GM19452 (cell line): ENCODE measurements around the gene ISOC2.

Experiments
- ATAC-seq: cut with Tn5 transposase; IDR thresholded peaks from one replicate; pipeline ENCODE4 v1.9.1; 2021; ENCODE audit not compliant: unreplicated experiment

ISOC2 gene

GRCh38 chr19:55490478-55491432 is 29.3 kb upstream of the ISOC2 start:
- ATAC-seq: no peak

DNA sequence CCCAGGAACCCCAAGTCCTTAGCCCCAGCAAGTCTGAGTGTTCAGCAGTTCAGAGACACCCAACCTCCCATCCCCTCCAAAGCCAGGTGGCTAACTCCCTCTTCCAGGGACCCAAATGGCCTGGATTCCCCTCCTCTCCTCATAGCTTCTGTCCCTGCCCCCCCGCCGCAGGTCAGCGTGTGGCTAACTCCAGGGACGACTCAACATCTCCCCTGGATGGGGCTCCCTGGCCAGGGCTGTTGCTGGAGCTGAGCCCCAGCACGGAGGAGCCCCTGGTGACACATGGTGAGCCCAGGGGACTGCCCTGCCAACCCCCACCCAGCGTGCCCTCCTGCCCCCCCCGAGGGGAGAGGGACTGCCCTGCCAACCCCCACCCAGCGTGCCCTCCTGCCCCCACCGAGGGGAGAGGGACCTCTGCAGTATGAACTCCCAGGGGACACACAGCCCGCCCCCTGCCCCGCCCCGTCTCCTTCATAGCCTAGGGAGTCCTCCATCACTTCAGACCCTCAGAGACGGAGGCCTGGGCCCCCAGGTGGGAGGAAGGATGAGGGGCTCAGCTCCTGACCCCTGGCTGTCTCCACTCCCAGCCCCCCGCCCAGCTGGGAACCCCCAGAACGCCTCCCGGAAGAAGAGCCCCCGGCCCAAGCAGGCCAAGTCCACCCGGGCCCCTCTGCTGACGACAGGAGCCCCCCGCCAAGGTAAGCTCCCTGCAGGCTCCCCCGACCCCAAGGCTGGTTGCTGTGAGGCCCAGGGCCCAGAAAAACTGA is 28.5 kb upstream of the ISOC2 start:
- ATAC-seq: no peak

GRCh38 chr19:55488986-55489710 is 27.7 kb upstream of the ISOC2 start:
- no peak for ATAC-seq

GRCh38 chr19:55487924-55488687 is 26.7 kb upstream of the ISOC2 start, which contains the start of gene SSC5D:
TSS of gene SSC5D (plus strand) at chr19:55488436. CDS start at chr19:55488590, 154 bp downstream.
- no peak for ATAC-seq

DNA sequence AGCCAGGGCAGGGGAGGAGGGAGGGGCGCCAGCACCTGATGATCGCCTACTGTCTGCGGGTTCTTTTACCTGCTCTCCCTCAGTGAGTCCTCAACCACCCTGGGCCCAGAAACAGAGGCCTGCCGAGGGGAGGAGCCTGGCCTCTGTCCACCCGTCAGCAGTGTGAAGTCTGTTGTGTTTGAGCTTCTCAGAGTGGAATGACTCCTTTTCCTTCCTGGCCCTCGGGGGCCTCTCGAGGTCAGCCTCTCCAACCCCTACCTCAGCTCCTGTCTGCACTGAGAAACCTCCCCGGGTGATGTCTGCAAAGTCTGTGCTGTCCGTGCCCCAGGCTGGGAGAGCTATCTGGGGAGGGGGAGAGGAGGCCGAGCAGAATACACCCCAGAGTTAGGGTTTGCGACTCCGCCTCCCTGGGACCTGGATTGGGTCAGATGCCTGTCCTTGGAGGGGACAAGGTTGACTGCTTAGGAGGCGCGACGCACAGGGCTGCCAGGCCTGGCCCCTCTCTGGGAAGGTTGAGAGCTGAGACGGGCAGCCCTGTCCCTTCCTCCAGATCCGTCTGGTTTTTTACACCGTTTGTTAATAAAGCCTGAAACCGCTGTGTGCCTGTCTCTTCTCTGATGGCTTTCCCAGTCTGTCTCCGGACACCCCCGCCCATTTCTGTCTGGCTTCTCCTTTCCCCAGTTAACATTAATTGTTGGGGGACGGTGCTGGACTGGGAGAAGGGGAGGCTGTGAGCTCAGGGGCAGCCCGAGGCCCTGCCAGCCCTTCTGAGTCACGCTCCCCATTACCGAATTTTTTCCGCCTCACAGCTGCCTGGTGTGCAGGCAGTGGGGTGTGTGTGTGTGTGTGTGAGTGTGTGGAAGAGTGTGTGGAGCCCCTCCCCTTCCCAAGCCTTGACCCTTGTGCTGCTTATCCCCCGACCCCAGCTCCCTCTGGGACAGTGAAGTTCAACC is 25.8 kb upstream of the ISOC2 start:
- no peak for ATAC-seq

DNA sequence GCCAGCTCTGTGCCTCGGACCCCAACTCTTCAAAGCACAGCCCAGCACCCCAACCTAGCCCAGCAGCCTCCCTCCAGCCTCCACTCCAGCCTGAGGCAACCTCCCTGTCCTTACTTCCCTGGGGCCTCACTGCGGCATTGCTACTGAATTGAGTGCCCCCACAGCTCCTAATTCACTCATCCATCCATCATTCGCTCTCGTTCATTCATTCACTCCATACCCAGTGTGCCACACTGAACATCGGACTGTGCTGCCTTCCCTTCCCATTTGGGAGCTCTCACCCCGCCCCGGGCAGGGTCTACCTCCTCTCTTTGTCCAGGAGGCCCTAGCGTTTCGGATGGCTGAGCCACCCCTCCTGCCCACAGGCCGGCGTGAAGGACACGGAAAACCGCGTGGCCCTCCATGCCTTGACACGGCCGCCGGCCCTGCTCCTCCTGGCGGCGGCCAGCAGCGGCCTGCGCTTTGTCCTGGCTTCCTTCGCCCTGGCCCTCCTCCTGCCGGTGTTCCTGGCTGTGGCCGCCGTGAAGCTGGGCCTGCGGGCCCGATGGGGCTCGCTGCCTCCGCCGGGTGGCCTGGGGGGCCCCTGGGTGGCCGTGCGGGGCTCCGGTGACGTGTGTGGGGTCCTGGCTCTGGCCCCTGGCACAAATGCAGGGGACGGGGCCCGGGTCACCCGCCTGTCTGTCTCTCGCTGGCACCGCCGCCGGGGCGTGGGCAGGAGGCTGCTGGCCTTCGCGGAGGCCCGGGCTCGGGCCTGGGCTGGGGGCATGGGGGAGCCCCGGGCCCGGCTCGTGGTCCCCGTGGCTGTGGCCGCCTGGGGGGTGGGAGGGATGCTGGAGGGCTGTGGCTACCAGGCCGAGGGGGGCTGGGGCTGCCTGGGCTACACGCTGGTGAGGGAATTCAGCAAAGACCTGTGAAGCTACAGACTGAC is 24.9 kb upstream of the ISOC2 start:
- ATAC-seq: no peak

DNA sequence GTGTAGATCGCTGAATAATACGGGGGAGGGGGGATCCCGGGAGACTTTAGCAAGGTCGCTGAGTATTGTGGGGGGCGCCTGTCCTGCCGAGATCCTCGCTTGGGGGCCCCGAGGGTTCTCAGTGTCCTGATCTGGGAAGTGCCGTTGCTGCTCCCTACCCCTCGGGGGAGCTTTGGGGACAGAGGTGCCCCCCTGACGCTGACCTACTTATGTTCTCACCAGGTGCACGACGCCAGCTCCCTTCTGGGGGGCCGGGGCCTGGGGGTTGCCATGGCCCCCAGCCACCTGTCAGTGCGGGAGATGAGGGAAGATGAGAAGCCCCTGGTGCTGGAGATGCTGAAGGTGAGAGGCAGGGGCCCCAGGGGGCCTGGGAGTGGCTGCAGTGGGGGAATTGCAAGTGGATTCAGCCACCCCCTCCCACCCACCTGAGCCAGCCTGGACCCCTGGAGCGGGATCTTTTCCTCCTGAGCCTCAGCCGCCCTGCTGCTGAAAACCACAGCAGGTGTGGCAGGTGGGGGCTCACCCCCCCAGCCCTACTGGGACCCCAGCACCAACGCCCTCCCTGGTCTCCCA is 24.1 kb upstream of the ISOC2 start:
- no peak for ATAC-seq

DNA sequence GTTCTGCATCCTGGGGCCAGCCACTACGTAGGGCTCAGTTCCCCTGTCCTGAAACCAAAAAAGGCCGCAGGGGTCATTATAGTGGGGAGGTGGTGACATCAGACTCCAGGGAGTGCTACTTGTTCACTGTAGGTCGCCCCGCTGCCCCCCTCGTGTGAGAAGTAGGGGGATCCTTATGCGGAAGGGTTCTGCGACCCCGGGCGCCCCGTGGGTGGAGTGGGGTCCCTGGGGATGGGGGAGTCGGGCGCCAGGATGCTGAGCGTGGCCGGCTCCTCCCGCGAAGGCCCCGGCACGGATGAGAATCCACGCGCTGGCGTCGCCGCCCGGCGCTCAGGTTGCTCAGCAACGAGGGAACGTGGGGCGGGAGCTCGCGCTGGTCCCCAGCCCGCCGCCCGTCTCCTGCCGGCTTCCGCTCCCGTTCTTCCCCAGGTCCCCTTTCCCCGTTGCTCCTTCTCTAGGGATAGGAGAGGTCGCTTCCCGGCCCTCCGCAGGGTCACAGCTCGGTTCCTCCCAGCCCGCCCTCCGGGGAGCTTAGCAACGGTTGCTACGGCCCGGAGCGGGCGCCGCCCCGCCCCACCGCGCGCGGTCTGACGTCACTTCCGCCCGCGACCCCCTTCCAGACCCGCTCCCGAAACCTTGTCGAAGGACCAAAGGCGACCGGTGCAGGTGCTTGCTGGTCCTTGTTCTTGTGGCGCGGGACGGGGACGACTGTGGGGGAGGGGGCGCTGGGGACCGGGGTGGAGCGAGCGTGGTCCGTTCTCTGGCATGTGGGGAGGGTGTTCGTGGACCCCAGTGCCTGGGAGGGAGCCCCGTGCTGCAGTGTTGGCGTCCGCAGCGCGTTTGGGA is 23.4 kb upstream of the ISOC2 start, which contains the start of gene NAT14:
Gene NAT14, plus strand, starts transcription at position 596 of the 846 bp plus-strand sequence. CDS start 521 bp downstream, outside the sequence.
- no peak for ATAC-seq

DNA sequence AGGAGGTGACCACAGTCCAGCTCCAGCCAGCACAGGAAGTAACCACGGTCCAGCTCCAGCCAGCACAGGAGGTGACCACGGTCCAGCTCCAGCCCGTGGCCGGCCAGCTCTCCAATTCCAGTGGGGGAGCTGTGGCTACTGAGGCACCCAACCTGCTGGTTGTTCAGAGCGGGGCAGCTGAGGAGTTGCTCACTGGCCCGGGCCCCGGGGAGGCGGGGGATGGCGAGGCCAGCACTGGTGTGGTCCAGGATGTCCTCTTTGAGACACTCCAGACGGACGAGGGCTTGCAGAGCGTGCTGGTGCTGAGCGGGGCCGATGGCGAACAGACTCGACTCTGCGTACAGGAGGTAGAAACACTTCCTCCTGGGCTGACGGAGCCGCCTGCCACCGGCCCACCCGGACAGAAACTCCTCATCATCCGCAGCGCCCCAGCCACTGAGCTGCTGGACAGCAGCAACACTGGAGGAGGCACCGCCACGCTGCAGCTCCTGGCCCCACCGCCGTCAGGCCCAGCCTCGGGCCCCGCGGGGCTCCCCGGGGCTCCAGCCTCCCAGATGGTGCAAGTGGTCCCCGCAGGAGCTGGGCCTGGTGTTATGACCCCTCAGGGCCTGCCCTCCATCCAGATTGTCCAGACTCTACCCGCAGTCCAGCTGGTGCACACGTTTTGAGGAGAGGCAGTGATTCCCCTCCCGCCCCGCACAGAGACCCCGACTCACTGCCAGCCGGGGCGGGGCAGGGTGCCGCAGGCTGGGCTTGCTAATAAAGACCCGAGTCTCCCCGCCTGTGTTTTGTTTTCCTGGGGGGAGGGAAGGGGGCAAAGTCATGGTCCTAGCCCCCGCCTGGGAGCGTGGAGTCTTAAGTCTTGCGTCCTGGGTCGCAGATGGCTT is 22.5 kb upstream of the ISOC2 start:
- ATAC-seq: no peak

DNA sequence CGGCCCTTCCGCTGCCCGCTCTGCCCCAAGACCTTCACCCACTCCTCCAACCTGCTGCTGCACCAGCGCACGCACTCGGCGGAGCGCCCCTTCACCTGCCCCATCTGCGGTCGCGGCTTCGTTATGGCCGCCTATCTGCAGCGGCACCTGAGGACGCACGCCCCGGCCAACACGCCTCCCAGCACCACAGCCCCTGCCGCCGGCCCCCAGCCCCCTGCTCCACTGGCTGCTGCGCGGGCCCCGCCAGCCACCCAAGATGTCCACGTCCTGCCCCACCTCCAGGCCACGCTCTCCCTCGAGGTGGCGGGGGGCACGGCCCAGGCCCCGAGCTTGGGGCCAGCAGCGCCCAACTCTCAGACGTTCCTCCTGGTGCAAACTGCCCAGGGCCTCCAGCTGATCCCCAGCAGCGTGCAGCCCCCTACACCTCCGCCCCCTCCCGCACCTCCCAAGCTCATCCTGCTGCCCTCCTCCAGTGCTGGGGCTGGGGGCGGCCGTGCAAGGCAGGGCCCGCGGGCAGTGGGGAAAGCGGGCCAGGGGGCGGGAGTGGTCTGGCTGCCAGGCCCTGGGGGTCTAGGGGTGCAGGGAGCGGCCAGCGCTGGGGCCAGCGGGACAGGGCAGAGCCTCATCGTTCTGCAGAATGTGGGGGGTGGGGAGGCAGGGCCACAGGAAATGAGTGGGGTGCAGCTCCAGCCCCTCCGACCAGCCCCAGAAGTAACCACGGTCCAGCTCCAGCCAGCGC is 21.7 kb upstream of the ISOC2 start:
- no peak for ATAC-seq

GRCh38 chr19:55482156-55482961 is 20.9 kb upstream of the ISOC2 start:
- ATAC-seq: no peak

DNA sequence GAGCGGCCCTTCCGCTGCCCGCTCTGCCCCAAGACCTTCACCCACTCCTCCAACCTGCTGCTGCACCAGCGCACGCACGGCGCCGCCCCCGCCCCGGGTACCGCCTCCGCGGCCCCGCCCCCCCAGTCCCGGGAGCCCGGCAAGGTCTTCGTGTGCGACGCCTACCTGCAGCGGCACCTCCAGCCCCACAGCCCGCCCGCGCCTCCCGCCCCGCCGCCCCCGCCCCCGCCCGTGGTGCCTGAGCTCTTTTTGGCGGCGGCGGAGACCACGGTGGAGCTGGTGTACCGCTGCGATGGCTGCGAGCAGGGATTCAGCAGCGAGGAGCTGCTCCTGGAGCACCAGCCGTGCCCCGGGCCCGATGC is 20.3 kb upstream of the ISOC2 start:
- no peak for ATAC-seq

DNA sequence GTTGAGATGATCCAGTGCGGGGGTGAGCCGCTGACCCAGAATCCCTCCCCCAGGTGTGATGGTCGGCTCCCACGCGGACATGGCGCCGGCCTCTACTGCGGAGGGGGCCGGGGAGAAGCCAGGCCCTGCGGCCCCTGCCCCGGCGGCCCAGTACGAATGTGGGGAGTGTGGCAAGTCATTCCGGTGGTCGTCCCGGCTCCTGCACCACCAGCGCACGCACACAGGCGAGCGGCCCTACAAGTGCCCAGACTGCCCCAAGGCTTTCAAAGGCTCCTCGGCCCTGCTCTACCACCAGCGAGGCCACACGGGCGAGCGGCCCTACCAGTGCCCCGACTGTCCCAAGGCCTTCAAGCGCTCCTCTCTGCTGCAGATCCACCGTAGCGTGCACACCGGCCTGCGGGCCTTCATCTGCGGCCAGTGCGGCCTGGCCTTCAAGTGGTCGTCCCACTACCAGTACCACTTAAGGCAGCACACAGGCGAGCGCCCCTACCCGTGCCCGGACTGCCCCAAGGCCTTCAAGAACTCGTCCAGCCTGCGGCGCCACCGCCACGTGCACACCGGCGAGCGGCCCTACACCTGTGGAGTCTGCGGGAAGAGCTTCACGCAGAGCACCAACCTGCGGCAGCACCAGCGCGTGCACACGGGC is 19.8 kb upstream of the ISOC2 start:
- ATAC-seq: no peak
